ENCODE measurements around the gene TMA7.
A peak's percentile ranks its signal among the peaks of the same experiment; 100 is the strongest.

TMA7 gene

GRCh38 chr3:48439820-48440589 is at the start of gene TMA7, which contains the start of gene CCDC51 (continued):
- TF ChIP-seq CTCF (tag by site-specific recombination; IDR thresholded peaks at IDR 0.05), result peak; percentile 48; the same call in 1 of the 2 replicates
- peak; percentile 24; the same call in 1 of the 2 replicates for TF ChIP-seq ZIC2 (tag by site-specific recombination; IDR thresholded peaks at IDR 0.05)
- TF ChIP-seq KLF17 (tag by site-specific recombination; IDR thresholded peaks at IDR 0.05), result peak; percentile 50
- TF ChIP-seq ZBTB7A (tag by site-specific recombination; IDR thresholded peaks at IDR 0.05; ENCODE audit: low read depth), result no peak
- peak; percentile 86 for TF ChIP-seq ZXDB (tag by site-specific recombination; IDR thresholded peaks at IDR 0.05)
- no peak for TF ChIP-seq ZSCAN4 (tag by site-specific recombination; IDR thresholded peaks at IDR 0.05)
- TF ChIP-seq TSHZ1 (tag by site-specific recombination; IDR thresholded peaks at IDR 0.05; ENCODE audit: borderline replicate concordance), result no peak
- TF ChIP-seq KLF7 (tag by site-specific recombination; IDR thresholded peaks at IDR 0.05; ENCODE audit: borderline replicate concordance), result 0 out of 2 replicates have a peak, but pooled peaks have one; percentile 11
- TF ChIP-seq ZNF670 (tag by site-specific recombination; IDR thresholded peaks at IDR 0.05; ENCODE audit: low read depth), result no peak
- no peak for TF ChIP-seq ZNF214 (tag by site-specific recombination; IDR thresholded peaks at IDR 0.05; ENCODE audit: borderline replicate concordance)
- TF ChIP-seq ZEB2 (tag by site-specific recombination; IDR thresholded peaks at IDR 0.05), result peak; percentile 85
- TF ChIP-seq ZBTB17 (tag by site-specific recombination; IDR thresholded peaks at IDR 0.05), result peak; percentile 87
- TF ChIP-seq SP3 (tag by site-specific recombination; IDR thresholded peaks at IDR 0.05), result peak; percentile 87
- TF ChIP-seq ELK4 (IDR thresholded peaks at IDR 0.05; ENCODE audit: borderline replicate concordance, low read depth, low read length), result peak; percentile 78; the same call in 1 of the 2 replicates
- peak; percentile 84 for TF ChIP-seq HIC1 (tag by site-specific recombination; IDR thresholded peaks at IDR 0.05)
- TF ChIP-seq KLF9 (tag by site-specific recombination; IDR thresholded peaks at IDR 0.05; ENCODE audit: low read depth), result 0 out of 2 replicates have a peak, but pooled peaks have one; percentile 25
- TF ChIP-seq ZNF449 (tag by site-specific recombination; IDR thresholded peaks at IDR 0.05), result no peak
- TF ChIP-seq OSR2 (tag by site-specific recombination; IDR thresholded peaks at IDR 0.05), result no peak
- peak; percentile 83 for TF ChIP-seq ZBTB11 (tag by site-specific recombination; conservative IDR thresholded peaks at IDR 0.05; ENCODE audit: low read depth)
- TF ChIP-seq ZBTB20 (tag by site-specific recombination; IDR thresholded peaks at IDR 0.05), result peak; percentile 89
- TF ChIP-seq EGR2 (tag by site-specific recombination; IDR thresholded peaks at IDR 0.05; ENCODE audit: low read depth), result peak; percentile 62; the same call in 1 of the 2 replicates
- no peak for TF ChIP-seq ZNF114 (tag by site-specific recombination; IDR thresholded peaks at IDR 0.05)
